Stimulated activated CD8-positive, alpha-beta memory T cell treated with anti-CD3 and anti-CD28 coated beads, Interleukin-2, amount 100 ng/mL, for 48 hours (primary cell): ENCODE results near the gene NAV1.

Source experiments
- DNase-seq, 2 donors: peaks; one replicate each; pipeline ENCODE4 v3.0.0-alpha.2; 2020; ENCODE audit warnings: low read depth in 2 of 2

The NAV1 gene

GRCh38 chr1:201503397-201504176 is 35.3 kb upstream of the NAV1 start:
- no peak for DNase-seq

DNA sequence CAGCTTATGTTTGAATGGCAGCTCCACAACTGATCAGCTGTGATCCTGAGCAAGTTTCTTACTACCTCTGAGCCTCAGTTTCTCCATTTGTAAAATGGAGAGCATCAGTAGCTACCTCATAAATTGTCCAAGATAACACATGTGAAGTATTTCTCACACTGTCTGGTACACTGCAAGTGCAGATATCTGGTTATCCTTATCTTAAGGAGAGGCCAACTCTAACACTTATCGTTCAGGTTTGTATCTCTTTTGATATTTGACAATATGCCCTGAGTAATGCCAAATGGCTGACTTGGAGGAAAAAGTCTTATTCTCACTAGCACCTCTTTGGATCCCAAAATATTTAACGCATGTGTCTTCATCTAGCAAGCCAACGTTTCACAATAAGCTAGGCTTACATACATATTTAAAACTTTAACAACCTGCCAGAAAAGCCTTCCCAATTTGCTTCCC is 34.7 kb upstream of the NAV1 start:
- DNase-seq: no peak

DNA sequence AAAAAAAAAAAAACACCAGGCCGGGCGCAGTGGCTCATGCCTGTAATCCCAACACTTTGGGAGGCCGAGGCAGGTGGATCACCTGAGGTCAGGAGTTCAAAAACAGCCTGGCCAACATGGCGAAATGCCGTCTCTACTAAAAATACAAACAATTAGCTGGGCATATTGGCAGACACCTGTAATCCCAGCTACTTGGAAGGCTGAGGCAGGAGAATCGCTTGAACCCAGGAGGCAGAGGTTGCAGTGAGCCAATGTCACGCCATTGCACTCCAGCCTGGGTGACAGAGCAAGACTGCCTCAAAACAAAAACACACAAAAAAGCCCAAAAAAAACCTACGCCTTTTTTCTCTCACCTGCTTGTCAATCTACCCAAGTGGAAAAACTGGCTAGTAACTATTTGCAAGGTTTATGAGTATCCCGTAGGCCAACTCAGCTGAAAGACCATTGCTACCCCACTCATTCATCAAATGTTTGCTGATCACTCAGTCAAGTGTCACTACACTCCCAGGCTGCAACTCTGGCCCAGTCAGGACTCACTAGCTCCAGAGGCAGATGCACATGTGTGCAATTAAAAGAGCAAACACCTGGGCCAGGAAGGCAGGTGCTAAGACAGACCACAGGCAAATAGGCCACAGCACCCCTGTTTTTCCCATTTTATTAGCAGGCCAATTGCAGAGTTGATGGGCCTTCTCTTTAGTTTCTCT is 34.0 kb upstream of the NAV1 start:
- DNase-seq: no peak

- DNase-seq: no peak
Measured at GRCh38 chr1:201505503-201505890, 33.4 kb upstream of the NAV1 start.

DNA sequence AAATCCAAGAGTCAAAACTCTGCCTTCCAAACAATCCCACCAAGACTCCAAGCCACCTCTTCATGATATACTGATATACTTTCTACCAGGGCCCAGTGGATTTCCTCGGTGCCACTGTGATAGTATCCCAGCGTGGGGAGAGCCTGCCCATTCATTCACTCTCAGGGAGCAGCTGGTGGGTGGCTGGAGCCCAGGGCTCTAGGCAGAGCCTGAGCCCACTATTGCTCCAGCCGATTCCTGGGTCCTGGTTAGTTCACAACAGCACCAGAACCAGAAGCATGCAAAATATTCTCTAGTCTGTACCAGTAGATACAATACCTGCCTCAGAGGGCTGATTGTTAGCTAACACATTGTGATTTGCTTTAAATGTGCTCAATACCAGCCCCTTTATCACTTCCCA is 32.8 kb upstream of the NAV1 start:
- DNase-seq: no peak

- peak; percentile 77 to 79 for DNase-seq
Measured at GRCh38 chr1:201506557-201507359, 32.2 kb upstream of the NAV1 start, which contains the start of gene CSRP1. TSS of gene CSRP1 (minus strand) at chr1:201507123. CDS start at chr1:201496303, 10,820 bp downstream.

GRCh38 chr1:201507360-201507675 is 31.6 kb upstream of the NAV1 start:
- DNase-seq: no peak

- no peak for DNase-seq
Measured at GRCh38 chr1:201508809-201509208, 30.1 kb upstream of the NAV1 start.

DNA sequence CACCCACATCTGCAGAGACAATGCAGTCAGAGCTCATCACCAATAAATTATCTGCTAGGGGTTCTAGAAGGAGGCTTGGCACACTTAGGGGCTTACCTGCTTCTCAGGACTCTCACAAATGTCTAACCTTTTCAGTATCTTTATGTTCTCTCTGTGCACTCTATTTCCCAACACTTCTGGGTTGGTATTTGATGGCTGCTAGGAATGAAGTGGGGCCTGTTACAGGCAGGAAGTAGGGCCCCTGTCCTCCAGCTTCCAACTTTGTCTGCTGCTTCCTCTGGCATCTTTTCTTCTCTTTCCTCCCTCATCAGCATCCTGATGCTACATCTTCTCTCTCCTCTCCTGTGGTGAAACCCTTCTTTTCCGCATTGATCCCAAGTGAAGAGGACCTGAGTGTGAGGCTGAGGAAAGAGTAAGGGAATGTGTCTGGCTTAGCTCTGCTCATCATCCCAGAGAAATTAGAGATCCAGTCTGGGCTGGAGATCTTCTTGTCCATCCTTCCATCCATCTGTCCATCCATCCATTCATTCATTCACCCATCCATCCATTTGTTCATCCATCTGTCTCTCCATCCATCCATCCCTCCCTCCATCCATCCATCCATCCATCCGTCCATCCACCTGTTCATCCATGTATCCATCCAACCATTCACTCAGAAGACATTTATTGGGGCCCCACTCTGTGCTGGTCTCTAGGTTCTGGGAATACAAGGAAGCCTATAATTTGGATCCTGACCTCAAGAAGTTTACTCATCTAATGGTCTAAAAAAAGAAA is 29.1 kb upstream of the NAV1 start:
- no peak for DNase-seq

DNA sequence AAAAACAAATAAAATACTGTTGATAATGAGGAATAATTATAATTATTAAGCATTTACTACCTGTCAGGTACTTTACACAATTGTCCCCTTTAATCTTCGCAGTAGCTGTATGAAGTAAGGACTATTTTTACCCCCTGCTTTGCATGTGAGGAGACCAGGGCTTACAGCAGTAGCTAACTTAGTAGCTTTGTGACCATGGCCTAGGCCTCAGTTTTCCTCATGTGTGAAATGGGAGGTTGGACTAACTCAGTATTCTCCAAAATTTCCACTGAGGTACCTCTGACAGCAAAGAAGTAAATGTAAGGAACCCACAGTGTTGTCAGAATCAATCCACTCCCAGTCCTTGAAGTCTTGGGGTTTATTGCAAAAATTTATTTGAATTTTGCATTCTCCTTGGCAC is 28.2 kb upstream of the NAV1 start:
- no peak for DNase-seq

DNA sequence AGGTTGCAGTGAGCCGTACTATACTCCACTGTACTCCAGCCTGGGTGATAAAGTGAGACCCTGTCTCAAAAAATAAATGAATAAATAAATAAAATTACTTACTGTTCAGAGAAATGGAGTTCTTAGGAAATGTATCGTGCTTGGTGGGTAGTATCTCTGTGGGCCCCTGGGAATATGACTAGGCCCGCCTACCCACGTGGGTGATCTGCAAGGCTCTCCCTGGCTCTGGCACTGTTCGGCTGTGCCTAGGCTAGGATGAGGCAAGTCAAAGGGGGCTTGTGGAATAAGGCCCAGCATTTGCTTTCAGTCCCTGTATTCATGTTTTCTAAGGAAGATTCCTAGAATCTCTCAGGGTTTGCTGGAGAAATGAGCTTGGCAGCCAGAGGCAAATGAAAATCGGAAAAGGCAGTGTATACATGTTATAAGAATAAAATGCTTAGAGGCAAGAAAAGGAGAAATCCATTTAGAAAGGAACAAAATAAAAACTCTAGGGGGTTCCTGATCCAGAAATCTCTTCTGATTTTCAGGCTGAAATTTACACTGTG is 27.5 kb upstream of the NAV1 start:
- no peak for DNase-seq

GRCh38 chr1:201511941-201512539 is 26.9 kb upstream of the NAV1 start:
- no peak for DNase-seq

DNA sequence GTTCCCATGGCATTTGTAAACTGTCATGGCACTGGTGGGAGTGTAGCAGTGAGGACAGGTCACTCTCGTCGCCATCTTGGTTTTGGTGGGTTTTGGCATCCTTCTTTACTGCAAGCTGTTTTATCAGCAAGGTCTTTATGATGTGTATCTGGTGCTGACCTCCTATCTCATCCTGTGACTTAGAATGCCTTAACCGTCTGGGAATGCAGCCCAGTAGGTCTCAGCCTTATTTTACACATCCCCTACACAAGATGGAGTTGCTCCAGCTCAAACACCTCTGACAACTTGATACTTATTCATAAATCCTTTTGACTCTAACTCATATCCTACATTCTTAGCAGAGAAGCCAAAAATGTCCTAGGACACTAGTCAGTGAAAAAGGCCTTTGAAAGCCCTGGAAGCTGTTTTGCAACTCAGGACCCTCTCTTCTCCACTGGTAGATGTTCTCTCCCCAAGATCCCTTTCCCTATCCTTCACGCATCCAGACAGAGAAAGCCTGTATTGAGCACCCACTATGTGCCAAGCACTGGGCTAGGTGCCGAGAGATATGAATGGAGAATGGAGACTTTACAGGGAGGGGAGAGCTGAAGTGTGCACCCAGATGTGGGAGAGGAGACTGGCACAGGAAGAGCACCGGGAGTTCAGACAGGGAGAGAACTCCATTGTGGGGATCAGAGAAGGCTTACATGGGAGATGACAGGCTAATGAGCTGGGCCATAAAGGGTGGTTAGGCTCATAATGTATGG is 25.3 kb upstream of the NAV1 start:
- no peak for DNase-seq

DNA sequence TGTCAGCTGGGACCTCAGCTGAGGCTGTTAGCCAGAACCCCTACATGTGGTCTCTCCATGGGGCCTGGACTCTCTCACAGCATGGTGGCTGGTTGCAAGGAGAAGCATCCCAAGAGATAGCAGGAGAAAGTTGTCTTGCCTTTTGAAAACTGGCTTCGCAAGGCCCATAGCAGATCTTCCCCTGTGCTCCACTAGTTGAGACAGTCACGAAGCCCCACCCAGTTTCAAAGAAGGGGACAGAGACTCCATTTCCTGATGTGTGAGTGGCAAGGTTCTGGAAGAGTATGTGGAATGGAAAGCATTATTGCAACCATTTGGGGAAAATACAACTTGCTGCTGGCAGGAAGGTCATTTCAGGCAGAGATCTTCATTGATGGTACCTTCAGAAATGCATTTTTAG is 24.5 kb upstream of the NAV1 start:
- DNase-seq: no peak

- DNase-seq: no peak
Measured at GRCh38 chr1:201515062-201515750, 23.7 kb upstream of the NAV1 start.

DNA sequence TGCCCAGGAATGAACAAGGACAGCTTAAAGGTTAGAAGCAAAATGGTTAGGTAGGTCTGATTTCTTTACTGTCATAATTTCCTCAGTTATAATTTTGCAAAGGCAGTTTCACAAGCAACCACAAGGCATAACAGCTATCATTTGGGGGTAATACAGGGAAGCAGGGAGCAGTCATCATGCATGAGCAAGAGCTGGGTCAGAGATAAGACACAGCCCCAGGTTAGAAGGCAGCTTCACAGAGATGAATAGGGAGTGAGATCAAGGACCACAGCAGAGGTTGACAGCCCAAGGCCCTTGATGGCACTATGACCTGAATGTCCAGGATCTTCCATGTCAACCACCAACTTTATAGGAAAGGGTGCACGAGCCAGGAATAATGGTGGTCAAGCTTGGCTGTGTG is 23.0 kb upstream of the NAV1 start:
- DNase-seq: no peak

GRCh38 chr1:201516511-201517127 is 22.3 kb upstream of the NAV1 start:
- DNase-seq: no peak

GRCh38 chr1:201517631-201518030 is 21.3 kb upstream of the NAV1 start:
- DNase-seq: no peak

GRCh38 chr1:201518071-201518470 is 20.9 kb upstream of the NAV1 start:
- DNase-seq: no peak
